SK-N-SH treated with all-trans-retinoic acid at 6 μM for 48 hours (cell line): ENCODE results near the gene UGT1A8.

Experiments
- ATAC-seq: fragments of 200-7000 bp; cut with Tn5 transposase; 3 replicates; pipeline ENCODE4 v1.9.1; 2020; ENCODE audit warnings: mild to moderate bottlenecking, moderate library complexity
- ARNTL ChIP-seq: fragments of 450-650 bp; formaldehyde crosslinking; IDR thresholded peaks from 2 replicates; pipeline ENCODE4 v1.5.0; 2020; ENCODE audit warnings: low read depth, mild to moderate bottlenecking, moderate library complexity, borderline replicate concordance
- BACH2 ChIP-seq: fragments of 250-450 bp; sonication (Bioruptor Pico); IDR thresholded peaks from 2 replicates; pipeline ENCODE4 v1.9.0; 2021; ENCODE audit warnings: mild to moderate bottlenecking, borderline replicate concordance
- CREB5 ChIP-seq: fragments of 250-450 bp; sonication (Bioruptor Pico); IDR thresholded peaks from 2 replicates; pipeline ENCODE4 v1.5.1; 2020; ENCODE audit warnings: low read depth, mild to moderate bottlenecking, moderate library complexity
- CSDC2 ChIP-seq: fragments of 250-450 bp; sonication (Bioruptor Pico); IDR thresholded peaks from 2 replicates; pipeline ENCODE4 v1.5.0; 2020; ENCODE audit warnings: mild to moderate bottlenecking, moderate library complexity
- CSRNP3 ChIP-seq: fragments of 250-450 bp; sonication (Bioruptor Pico); IDR thresholded peaks from 2 replicates; pipeline ENCODE4 v1.5.1; 2021; ENCODE audit warnings: mild to moderate bottlenecking, moderate library complexity
- ESRRG ChIP-seq: fragments of 250-450 bp; sonication (Bioruptor Pico); IDR thresholded peaks from 2 replicates; pipeline ENCODE4 v1.6.1; 2021; ENCODE audit warnings: mild to moderate bottlenecking
- GLIS3 ChIP-seq: fragments of 250-450 bp; sonication (Bioruptor Pico); IDR thresholded peaks from 2 replicates; pipeline ENCODE4 v1.5.0; 2020; ENCODE audit warnings: mild to moderate bottlenecking, moderate library complexity
- ISL1 ChIP-seq: fragments of 250-450 bp; sonication (Bioruptor Pico); IDR thresholded peaks from 2 replicates; pipeline ENCODE4 v2.1.2; 2022; ENCODE audit warnings: mild to moderate bottlenecking, moderate library complexity
- OSR1 ChIP-seq: fragments of 250-450 bp; sonication (Bioruptor Pico); IDR thresholded peaks from 2 replicates; pipeline ENCODE4 v1.8.0; 2022; ENCODE audit warnings: moderate library complexity, mild to moderate bottlenecking, inconsistent platforms
- PATZ1 ChIP-seq: fragments of 250-450 bp; sonication (Bioruptor Pico); IDR thresholded peaks from 2 replicates; pipeline ENCODE4 v1.8.0; 2020; ENCODE audit warnings: mild to moderate bottlenecking, moderate library complexity, borderline replicate concordance
- POU6F1 ChIP-seq: fragments of 250-450 bp; sonication (Bioruptor Pico); IDR thresholded peaks from 2 replicates; pipeline ENCODE4 v1.8.0; 2021; ENCODE audit warnings: low read depth, mild to moderate bottlenecking, moderate library complexity, borderline replicate concordance
- PPARA ChIP-seq: fragments of 250-450 bp; sonication (Bioruptor Pico); IDR thresholded peaks from 2 replicates; pipeline ENCODE4 v1.5.0; 2020; ENCODE audit warnings: mild to moderate bottlenecking, borderline replicate concordance
- TCF4 ChIP-seq: fragments of 250-450 bp; sonication (Bioruptor Pico); IDR thresholded peaks from 2 replicates; pipeline ENCODE4 v1.8.0; 2021; ENCODE audit warnings: mild to moderate bottlenecking, moderate library complexity, borderline replicate concordance
- TOX ChIP-seq: fragments of 250-450 bp; sonication (Bioruptor Pico); IDR thresholded peaks from 2 replicates; pipeline ENCODE4 v1.8.0; 2021; ENCODE audit warnings: mild to moderate bottlenecking, moderate library complexity, borderline replicate concordance
- TSHZ2 ChIP-seq: fragments of 250-450 bp; sonication (Bioruptor Pico); IDR thresholded peaks from 2 replicates; pipeline ENCODE4 v1.5.0; 2020; ENCODE audit warnings: mild to moderate bottlenecking, moderate library complexity
- ZC3H10 ChIP-seq: fragments of 250-450 bp; sonication (Bioruptor Pico); IDR thresholded peaks from 2 replicates; pipeline ENCODE4 v1.5.1; 2021; ENCODE audit warnings: mild to moderate bottlenecking, moderate library complexity
- ZFP3 ChIP-seq: fragments of 250-450 bp; sonication (Bioruptor Pico); IDR thresholded peaks from 2 replicates; pipeline ENCODE4 v1.5.0; 2020; ENCODE audit warnings: mild to moderate bottlenecking, moderate library complexity
- ZNF565 ChIP-seq: fragments of 450-650 bp; formaldehyde crosslinking; conservative IDR thresholded peaks from 2 replicates; pipeline ENCODE4 v1.5.0; 2020; ENCODE audit warnings: low read depth, mild to moderate bottlenecking, moderate library complexity
- ZNF70 ChIP-seq: fragments of 450-650 bp; formaldehyde crosslinking; IDR thresholded peaks from 2 replicates; pipeline ENCODE4 v1.5.0; 2020; ENCODE audit warnings: mild to moderate bottlenecking, moderate library complexity
- ZNF8 ChIP-seq: fragments of 450-650 bp; formaldehyde crosslinking; IDR thresholded peaks from 2 replicates; pipeline ENCODE4 v1.5.0; 2020; ENCODE audit warnings: mild to moderate bottlenecking, moderate library complexity

The UGT1A8 gene

GRCh38 chr2:233604826-233605225 is 12.6 kb upstream of the UGT1A8 start:
- no peak for ATAC-seq
- TF ChIP-seq TOX (CRISPR knock-in tag): no peak
- no peak for TF ChIP-seq ZFP3 (CRISPR knock-in tag)
- TF ChIP-seq ISL1 (CRISPR knock-in tag): no peak
- no peak for TF ChIP-seq PATZ1 (CRISPR knock-in tag)

- no peak for ATAC-seq
These were observed 11.8 kb upstream of the UGT1A8 start for GRCh38 chr2:233605680-233606079.

GRCh38 chr2:233611284-233611683 is 6.1 kb upstream of the UGT1A8 start:
- no peak for ATAC-seq
- no peak for TF ChIP-seq PATZ1 (CRISPR knock-in tag)
- TF ChIP-seq BACH2: no peak
- TF ChIP-seq CSDC2: no peak
- TF ChIP-seq CREB5: no peak
- TF ChIP-seq GLIS3 (CRISPR knock-in tag): no peak
- TF ChIP-seq ZNF565 (CRISPR knock-in tag): no peak
- no peak for TF ChIP-seq TOX (CRISPR knock-in tag)
- TF ChIP-seq ZNF70 (CRISPR knock-in tag): no peak
- TF ChIP-seq POU6F1 (CRISPR knock-in tag): no peak
- TF ChIP-seq ZC3H10: no peak
- no peak for TF ChIP-seq TCF4
- no peak for TF ChIP-seq CSRNP3 (CRISPR knock-in tag)
- TF ChIP-seq ZNF8 (CRISPR knock-in tag): no peak
- no peak for TF ChIP-seq PPARA
- no peak for TF ChIP-seq OSR1 (CRISPR knock-in tag)
- TF ChIP-seq ESRRG (CRISPR knock-in tag): no peak

More at GRCh38 chr2:233605680-233606079, 11.8 kb upstream of the UGT1A8 start:
- no peak for TF ChIP-seq ZC3H10
- no peak for TF ChIP-seq ESRRG (CRISPR knock-in tag)
- TF ChIP-seq ARNTL (CRISPR knock-in tag): no peak
- TF ChIP-seq TOX (CRISPR knock-in tag): no peak
- no peak for TF ChIP-seq TSHZ2 (CRISPR knock-in tag)
